GM18873 (cell line): ENCODE measurements around the gene ABHD1.
"Not testable (repeated sequence)": the region's sequence is repeated elsewhere in the genome, so short reads cannot be mapped to it uniquely, and the experiment has no call there.

Source experiments
- ATAC-seq: cut with Tn5 transposase; IDR thresholded peaks from one replicate; pipeline ENCODE4 v1.9.1; 2021; ENCODE audit warnings: mild to moderate bottlenecking, moderate library complexity, moderate number of reproducible peaks; ENCODE audit not compliant: unreplicated experiment, low FRiP score

ABHD1 gene

DNA sequence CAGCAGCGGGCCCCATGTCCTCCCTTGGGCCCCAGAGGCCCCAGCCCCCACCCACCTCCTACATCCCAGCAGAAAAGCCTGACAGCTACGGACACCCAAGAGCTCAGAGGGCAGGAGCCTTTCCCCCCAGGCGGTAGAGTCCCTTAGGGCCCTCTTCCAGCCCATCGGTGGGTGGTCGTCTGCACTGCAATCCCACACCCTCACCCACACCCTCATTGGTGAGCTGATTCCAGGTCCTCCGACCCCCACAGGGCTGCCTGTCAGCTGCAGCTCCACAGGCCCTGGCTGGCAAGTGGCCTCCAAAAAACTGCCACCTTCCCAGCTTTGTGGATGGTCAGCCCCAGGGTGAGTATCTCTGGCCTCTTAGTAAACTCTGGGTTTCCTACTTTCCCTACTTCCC, 35.7 kb downstream of the ABHD1 start:
- ATAC-seq = no peak

DNA sequence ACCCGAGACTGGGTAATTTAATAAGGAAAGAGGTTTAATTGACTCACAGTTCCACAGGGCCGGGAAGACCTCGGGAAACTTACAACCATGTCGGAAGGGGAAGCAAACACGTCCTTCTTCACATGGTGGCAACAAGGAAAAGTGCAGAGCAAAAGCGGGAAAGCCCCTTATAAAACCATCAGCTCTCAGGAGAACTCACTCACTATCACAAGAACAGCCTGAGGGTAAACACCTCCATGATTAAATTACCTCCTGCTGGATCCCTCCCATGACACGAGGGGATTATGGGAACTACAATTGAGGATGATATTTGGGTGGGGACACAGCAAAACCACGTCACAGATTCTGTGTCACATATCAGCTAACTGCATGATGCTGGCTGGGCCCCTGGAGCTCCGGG, 36.6 kb downstream of the ABHD1 start:
- ATAC-seq = no peak

DNA sequence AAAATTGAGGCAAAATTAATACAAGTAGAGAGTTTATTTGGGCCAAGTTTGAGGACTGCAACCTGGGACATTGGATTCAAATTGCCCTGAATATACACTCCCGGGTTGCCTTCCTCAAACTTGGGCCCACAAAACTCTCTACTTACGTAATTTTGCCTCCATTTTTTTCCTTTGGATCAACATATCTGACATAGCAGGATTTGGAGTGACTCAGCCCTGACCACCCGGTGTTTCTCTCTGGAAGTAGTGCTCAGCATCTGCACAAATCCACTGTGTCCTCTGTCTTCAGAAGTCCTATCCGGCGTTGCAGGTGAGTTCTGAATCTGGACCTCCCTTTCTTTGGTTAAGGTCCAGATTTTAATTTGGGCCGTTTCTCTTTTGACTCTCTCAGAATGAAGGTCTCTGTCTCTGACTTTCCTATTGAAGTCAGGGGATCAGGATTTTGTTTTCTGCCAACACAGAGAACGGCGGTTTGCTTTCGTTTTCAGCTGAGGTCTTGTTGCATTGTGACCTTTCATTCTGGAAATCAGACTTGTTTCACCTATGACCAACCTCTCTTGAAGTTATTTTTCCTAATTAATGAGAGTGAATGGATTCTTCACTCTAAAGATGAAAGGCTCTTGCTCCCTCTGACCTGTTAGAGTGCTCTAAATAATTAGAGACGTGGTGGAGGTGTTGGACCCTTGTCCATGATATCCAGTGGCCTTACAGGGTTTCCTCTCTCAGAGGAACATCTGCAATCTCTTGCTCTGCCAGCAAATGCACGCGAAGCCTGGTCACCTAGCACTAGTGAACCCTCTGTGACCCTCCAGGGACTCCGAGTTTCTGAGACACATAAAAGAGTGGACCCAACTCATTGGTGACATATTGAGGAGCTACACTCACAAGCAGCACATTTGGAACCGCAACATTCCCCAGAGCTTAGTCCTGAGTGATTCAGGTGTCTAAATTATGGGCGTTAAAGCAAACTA, 38.8 kb downstream of the ABHD1 start:
- ATAC-seq = no peak

DNA sequence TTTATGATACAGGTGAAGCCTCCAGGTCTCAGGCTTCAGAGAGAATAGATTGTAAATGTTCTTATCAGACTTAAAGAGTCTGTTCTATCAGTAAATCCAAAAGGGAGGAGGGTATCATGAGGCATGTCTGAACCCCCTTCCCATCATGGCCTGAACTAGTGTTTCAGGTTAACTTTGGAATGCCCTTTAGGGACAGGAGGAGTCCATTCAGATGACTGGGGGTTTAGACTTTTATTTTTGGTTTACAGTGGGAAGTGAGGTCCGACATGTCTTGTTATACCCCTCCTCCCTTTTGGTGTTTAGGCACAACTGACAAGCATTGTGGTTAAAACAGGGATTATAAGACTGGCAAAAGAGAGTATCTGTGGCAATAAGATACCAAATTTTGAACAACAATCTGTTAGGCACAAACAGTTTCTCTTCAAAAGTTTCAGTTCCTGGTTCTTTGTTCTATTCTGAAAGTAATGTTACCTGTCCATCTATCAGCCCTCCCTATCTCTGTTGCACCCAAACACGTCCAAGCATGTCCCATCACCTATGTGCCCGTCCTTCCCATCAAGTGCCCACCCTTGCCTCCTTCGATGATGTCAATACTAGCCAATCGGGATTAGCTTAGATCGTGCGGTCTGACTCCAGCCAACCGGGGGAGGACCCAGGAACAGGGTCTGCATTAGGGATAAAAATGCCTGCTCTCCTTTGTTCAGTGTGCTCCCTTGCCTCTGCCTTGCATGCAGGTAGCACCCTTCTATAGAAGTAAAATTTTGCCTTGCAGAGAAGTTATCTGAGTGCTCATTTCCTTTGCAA, 41.5 kb downstream of the ABHD1 start:
- ATAC-seq = no peak

DNA sequence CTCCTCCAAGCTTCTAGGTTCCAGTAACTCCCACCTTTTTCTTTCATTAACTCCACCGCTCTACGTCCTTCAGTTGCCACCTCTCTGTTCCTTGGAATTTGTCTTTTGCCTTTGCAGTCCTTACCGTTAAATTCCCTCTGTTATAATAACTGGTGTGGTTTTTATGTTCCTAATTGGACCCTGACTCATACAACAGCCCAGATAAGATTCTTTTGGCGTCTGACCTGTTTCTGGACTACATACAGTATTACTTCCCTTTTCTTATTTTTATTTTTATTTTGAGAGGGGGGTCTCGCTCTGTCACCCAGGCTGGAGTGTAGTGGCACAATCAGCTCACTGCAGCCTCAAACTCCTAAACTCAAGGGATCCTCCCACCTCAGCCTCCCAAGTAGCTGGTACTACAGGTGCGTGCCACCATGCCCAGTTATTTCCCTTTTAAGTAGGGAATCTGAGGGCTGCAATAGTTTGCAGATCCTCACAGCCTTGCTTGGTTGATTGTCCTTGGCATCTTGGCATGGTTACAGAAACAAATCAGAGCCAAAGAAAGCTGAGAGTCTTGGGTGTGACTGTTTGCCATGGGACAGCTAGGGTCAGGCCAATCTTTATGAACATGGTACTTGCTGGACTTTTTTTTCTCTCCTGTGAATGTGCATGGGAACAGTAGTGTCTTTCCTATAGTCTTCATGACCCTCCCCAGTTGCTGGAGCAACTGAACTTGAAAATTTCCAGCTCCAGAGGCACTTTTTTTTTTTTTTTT, 47.1 kb downstream of the ABHD1 start:
- no peak for ATAC-seq

DNA sequence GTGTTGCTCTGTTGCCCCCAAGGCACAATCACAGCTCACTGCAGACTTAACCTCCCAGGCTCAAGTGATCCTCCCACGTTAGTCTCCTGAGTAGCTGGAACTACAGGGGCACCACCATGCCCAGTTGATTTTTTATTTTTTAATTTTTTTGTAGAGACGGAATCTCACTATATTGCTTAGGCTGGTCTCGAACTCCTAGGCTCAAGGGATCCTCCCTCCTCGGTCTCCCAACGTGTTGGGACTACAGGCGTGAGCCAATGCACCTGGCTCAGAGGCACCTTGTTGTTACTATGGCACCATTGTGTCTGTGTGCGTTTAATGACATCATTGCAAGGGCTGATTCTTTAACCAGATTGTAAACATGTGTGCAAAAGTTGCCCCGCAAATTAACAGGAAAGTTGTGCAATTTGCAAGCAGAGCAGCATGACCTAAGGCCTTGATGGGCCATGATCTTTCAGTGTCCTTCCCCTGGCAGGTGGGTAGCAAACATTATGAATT, 47.8 kb downstream of the ABHD1 start:
- ATAC-seq = no peak

DNA sequence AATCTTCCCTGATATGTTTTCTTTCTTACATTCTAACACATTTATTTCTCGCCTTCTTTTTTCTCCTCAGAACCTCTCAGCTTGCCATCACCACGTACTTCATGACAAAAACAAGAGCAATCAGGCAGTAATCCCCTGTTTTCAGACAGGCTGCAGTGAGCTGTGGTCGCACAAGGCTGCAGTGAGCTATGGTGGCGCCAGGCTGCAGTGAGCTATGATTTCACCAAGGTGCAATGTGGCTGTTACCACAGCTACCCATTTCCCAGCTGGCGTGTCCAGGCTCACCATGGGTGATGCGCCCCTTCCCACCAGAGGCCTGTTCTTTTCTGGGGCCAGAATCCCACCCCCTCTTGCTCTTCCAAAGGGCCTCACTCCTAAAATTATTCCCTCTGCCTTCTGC, 51.0 kb downstream of the ABHD1 start:
- ATAC-seq = no peak

DNA sequence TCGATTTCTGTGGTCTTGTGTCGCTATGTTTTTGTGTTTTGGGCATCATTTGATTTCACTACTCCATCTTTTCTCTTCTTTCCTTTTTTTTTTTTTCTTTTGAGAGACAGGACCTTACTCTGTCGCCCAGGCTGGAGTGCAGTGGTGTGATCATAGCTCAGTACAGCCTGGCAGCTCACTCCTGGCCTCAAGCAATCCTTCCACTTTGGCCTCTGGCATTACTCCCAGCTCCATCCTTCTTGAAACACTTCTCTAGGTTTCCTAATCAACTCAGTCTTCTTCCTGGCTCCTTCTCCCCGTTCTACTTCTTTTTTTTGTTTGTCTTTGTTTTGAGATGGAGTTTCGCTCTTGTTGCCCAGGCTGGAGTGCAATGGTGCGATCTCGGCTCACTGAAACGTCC, 51.7 kb downstream of the ABHD1 start:
- ATAC-seq = no peak

DNA sequence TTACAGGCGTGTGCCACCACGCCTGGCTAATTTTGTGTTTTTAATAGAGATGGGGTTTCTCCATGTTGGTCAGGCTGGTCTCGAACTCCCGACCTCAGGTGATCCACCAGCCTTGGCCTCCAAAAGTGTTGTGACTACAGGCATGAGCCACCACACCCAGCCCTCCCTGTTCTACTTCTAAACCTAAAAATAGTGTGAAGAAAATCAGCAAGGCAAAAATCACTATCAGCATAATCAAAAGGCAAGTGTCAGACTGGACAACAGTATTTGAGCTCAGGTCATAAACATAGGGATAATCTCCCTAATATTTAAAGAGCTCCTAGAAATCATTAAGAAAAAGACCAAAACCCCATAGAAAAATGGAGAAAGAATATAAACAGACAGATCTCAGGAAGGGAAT, 52.2 kb downstream of the ABHD1 start:
- not testable (repeated sequence) for ATAC-seq

DNA sequence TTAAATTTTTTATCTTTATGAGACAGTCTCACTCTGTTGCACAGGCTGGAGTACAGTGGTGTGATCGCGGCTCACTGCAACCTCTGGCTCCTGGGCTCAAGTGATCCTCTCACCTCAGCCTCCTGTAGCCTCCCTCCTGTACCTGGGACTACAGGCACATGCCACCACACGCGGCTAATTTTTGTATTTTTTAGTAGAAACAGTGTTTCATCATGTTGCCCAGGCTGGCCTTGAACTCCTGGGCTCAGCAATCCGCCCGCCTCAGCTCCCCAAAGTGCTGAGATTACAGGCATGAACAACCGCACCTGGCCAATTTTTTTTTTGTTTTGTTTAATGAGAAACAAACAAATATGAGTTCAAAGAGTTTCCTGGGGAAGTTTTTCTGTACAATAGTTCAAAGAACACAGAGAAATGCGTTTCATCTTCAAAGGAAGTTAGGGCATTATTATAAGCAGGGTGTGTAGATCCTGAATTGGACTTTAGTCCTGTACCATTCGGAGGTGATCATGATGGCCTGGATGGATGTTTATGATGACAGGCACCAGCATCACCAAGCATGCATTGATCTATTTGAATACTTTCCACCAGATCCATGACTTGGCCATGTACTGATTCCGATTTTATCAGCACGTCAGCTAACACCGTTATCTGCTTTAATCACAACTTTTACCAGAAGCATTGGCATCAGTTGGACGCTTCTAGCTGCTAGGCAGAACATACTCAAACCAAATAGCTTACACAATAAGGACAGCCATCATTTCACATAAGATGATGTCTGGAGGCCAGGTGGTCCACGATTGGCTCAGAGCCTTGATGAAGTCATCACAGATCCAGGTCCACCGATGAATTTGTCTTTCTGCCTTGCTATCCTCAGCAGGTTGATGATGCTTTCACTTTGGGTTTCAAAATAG, 54.1 kb downstream of the ABHD1 start:
- ATAC-seq = no peak

DNA sequence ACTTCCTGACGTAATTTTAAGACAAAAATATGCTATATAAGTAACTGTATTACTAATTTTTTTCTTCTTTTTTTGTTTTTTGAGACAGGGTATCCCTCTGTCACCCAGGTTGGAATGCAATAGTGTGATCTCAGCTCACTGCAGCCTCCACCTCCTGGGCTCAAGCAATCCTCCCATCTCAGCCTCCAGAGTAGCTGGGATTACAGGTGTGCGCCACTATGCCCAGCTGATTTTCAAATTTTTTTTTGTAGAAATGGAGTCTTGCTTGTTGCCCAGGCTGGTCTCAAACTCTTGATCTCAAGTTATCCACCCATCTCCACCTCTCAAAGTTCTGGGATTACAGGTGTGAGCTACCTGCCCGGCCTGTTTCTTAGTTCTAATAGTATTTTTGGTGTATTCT, 54.9 kb downstream of the ABHD1 start:
- no peak for ATAC-seq

DNA sequence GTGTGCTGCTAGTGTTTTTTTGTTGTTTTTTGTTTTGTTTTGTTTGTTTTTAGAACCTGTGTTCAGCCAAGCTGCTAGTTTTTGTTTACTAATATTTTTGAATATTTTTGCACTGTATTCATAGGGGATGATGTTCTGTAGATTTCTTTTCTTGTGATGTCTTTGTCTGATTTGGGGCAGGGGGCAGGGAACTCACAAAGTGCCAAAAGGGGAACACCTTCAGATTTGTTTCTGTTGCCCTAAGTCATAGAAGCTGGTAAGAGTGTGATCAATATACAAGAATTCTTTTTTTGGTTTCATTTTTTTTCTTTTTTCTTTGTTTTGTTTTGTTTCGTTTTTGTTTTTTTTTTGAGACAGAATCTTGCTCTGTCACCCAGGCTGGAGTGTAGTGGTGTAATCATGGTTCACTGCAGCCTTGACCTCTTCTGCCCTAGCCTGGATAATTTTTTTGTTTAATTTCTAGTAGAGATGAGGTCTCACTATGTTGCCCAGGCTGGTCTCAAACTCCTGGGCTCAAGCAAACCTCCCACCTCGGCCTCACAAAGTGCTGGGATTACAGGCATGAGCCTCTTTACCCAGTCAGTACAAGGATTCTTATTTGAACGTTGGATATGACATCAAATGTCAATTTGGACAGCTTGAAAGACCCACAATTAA, 55.9 kb downstream of the ABHD1 start:
- ATAC-seq = no peak
